ENCODE data around the gene DHX58.

DNA sequence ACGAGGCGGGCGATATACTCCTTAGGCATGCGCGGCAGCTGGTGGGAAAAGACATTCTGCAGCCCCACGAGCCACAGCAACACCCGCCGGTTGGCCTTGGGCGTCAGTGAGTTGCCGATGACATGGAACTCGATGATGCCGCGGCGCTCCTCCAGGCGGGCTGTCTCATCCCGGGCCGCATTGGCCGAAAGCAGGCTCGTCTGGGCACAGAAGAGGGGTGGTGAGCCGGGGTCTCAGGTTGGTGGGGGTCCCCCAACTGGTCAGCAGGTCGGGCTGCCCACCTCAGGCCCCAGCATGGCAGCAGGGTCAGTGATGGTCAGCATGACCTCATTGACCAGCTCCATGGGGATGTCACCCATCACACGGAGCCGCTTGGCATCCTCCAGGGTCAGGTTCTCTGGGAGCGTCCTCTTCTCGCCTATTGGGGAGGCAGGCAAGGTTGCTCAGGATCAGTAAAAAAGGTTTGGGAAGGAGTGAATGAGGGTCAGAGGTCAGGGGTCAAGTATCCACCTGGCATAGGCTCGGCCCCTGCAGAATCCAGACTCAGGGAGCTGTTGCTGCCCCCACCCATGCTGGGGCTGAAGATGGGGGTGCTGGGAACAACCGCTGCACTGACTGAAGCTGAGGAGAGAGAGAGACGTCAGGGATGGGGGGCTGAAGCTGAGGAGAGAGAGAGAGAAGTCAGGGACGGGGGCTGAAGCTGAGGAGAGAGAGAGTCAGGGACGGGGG, 5.0 kb upstream of the DHX58 start:
- TF ChIP-seq CTCF (IDR thresholded peaks at IDR 0.05) (no peak), POLR2A (IDR thresholded peaks at IDR 0.05) (no peak), EP300 (IDR thresholded peaks at IDR 0.05) (no peak)
